Measurements from ENCODE around the gene PPARD. TPM values are rescaled to one million over a fixed set of nuclear protein-coding genes. Genes with fewer than 3 reads are reported as not detected.

The PPARD gene
- total RNA-seq, 1 experiment from 2014 or later = 24.7 TPM

DNA sequence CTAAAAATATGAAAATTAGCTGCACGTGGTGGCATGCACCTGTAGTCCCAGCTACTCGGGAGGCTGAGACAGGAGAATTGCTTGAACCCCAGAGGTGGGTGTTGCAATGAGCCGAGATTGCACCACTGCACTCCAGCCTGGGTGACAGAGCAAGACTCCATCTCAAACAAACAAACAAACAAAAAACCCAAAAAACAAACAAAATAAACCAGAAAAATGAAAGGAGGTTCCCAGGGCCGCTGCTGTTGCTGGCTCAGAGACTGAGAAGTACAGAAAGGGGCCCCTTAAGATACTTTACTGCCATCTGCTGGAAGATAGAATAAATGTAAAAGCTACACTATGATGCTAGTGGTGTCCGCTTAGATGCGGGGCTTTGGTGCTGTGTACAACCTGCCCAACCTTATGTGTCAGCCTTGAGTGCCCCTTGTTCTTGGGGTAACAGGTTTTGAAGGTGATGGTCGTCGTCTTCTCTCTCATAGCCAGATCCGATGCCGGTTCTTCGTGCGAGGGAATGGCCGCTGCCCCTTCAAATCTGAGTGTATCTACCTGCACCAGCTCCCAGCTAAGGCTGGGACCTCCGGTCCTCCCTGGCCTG, 107.0 kb downstream of the PPARD start:
- H3K9me3 ChIP-seq (ENCODE audit: insufficient read depth, low read depth) = no peaks in the 10 kb centered on the region
- intact Hi-C loops (cut with micrococcal nuclease; ENCODE audit: unreplicated experiment) = loop anchor here (1.0 kb wide), 2 partner anchors 107 to 152 kb away; partner anchors contain the start of genes DEF6 and PPARD
- no peak overlapping the region for H3K4me2 ChIP-seq
- H3K79me2 ChIP-seq (ENCODE audit: low read depth) = 0 out of 2 replicates have a peak, but pooled peaks cover 9% of the 10 kb centered on the region
- ChIA-PET POLR2A (ENCODE audit: unreplicated experiment) (interaction anchor here (0.6 kb wide), 1 partner anchor 34 kb away, joined by 5 read pairs; no protein-coding TSS in a partner anchor), CTCF (interaction anchor here (0.6 to 1.8 kb wide), 7 partner anchors 19 to 1876 kb away, joined by 3 to 25 read pairs (median 7); partner anchors contain the start of genes ARMC12, PPARD and RPL10A)
- peaks cover 21% of the 10 kb centered on the region for H3K4me1 ChIP-seq (replicated peaks; ENCODE audit: insufficient read depth)
- H3K27ac ChIP-seq = no peak overlapping the region
- no peak overlapping the region for H2AFZ ChIP-seq
- H3K9me2 ChIP-seq (ENCODE audit: insufficient read depth) = no peaks in the 10 kb centered on the region
- H3K27me3 ChIP-seq (ENCODE audit: insufficient read depth, low read depth) = no peaks in the 10 kb centered on the region
- no peaks in the 10 kb centered on the region for H4K20me1 ChIP-seq (ENCODE audit: insufficient read depth)
- BruUV-seq (replicated peaks) = no TSS peak
- DNase-seq = peak; percentile 22 to 68
- no peak overlapping the region for H3K4me3 ChIP-seq
- H3F3A ChIP-seq (ENCODE audit: insufficient read depth, low read depth) = peaks cover 10% of the 10 kb centered on the region; the same call in 1 of the 2 replicates
- no peaks in the 10 kb centered on the region for H3K36me3 ChIP-seq (ENCODE audit: low read depth)
- TF ChIP-seq CTCF (conservative IDR thresholded peaks at IDR 0.05) (peak; percentile 89), EZH2 (IDR thresholded peaks at IDR 0.05; ENCODE audit: low read depth) (no peak)

DNA sequence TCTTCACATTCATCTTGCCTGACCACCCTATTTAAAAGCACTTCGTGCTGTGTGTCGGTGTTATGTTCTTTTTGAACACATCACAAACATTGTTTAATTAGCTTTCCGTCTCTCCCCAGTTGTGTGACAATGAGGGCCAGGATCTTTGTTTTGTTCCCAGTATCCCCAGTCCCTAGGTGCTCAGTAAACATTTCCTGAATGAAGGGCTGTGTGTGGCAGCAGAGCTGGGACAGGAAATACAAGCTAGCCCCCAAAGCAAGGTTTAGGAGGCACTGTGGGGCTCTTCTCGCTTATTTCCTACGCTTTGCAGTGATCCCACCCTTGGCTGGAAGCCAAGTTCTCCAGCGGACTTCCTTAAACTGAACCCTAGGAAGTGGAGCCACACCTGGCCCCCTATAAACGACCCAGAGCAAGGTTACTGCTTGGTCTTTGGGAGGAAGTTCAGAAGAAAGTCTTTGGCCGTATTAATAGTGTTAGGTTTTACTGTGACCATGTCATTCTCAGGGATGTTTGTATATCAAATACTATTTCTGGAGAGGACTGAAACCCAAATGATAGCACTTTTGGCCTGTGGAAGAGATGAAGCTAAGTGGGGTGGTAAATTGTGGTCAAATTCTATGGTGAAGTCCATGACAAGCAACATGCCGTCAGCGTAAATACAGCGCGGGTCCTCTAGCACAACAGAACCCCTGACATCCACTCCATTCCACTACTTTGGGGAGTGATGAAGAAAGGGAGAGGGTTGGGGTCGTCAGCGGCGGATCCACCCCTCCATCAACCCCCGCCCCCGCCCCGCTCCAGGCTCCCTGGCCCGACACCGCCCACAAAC, 109.2 kb downstream of the PPARD start:
- peaks cover 10% of the 10 kb centered on the region; the same call in 1 of the 2 replicates for H3F3A ChIP-seq (ENCODE audit: insufficient read depth, low read depth)
- H3K4me3 ChIP-seq = no peak overlapping the region; the same call in 1 of the 2 replicates
- BruUV-seq (replicated peaks) = no TSS peak
- H3K36me3 ChIP-seq (ENCODE audit: low read depth) = no peaks in the 10 kb centered on the region
- peak overlapping the region; percentile 95 for H3K4me2 ChIP-seq
- H3K79me2 ChIP-seq (ENCODE audit: low read depth) = 0 out of 2 replicates have a peak, but pooled peaks cover 9% of the 10 kb centered on the region
- no peaks in the 10 kb centered on the region for H4K20me1 ChIP-seq (ENCODE audit: insufficient read depth)
- POLR2A ChIA-PET (ENCODE audit: unreplicated experiment) = no interaction called here
- no peaks in the 10 kb centered on the region for H3K9me3 ChIP-seq (ENCODE audit: insufficient read depth, low read depth)
- H3K4me1 ChIP-seq (replicated peaks; ENCODE audit: insufficient read depth) = peaks cover 21% of the 10 kb centered on the region
- TF ChIP-seq CTCF (conservative IDR thresholded peaks at IDR 0.05) (no peak), EZH2 (IDR thresholded peaks at IDR 0.05; ENCODE audit: low read depth) (no peak)
- no peak overlapping the region for H3K27ac ChIP-seq
- no peak overlapping the region for H2AFZ ChIP-seq
- intact Hi-C loops (cut with micrococcal nuclease; ENCODE audit: unreplicated experiment) = loop anchor here (1.0 to 5.0 kb wide), 2 partner anchors 17 to 59 kb away; partner anchors contain the start of gene RPL10A
- no peaks in the 10 kb centered on the region for H3K27me3 ChIP-seq (ENCODE audit: insufficient read depth, low read depth)
- H3K9me2 ChIP-seq (ENCODE audit: insufficient read depth) = no peaks in the 10 kb centered on the region
- CTCF ChIA-PET = interaction anchor here (1.0 to 1.3 kb wide), 3 partner anchors 16 to 109 kb away, joined by 3 to 6 read pairs (median 4); partner anchors contain the start of gene PPARD
- DNase-seq = no peak

Data from PC-9 (cell line).